B cell (primary cell): ENCODE results near the gene OR5AU1. TPM values are rescaled to one million over a fixed set of nuclear protein-coding genes. Genes with fewer than 3 reads are reported as not detected.

Source experiments
- ATAC-seq: fragments of 200-7000 bp; cut with Tn5 transposase; one replicate; pipeline ENCODE4 v1.10.0; 2021; ENCODE audit warnings: low read depth, mild to moderate bottlenecking, moderate number of reproducible peaks, moderate library complexity
- CTCF ChIA-PET: fragments of 350-600 bp; sonication (Branson Sonifier 250); formaldehyde crosslinking; loops from one replicate; lab custom pipeline; 2021; ENCODE audit warnings: antibody characterized with exemption, inconsistent platforms; lab: Charles Lee
- POLR2A ChIA-PET: fragments of 350-600 bp; sonication (Branson Sonifier 250); formaldehyde crosslinking; loops from one replicate; lab custom pipeline; 2021; ENCODE audit warnings: antibody characterized with exemption; lab: Charles Lee
- DNase-seq: peaks from one replicate; pipeline ENCODE4 v3.0.0; 2013
- H2AFZ ChIP-seq: 2 replicates; pipeline ENCODE4 v1.6.1; 2012; ENCODE audit warnings: mild to moderate bottlenecking, low read depth, low read length; ENCODE audit not compliant: insufficient read depth, poor library complexity, severe bottlenecking
- H3K27ac ChIP-seq, 2 donors: 1 replicate in 1 of 2; 2 replicates in 1 of 2; pipeline ENCODE4 v1.5.1; 2012 to 2013; ENCODE audit warnings: low read length in 2 of 2, mild to moderate bottlenecking in 2 of 2, moderate library complexity in 1 of 2
- H3K27me3 ChIP-seq, 4 experiments: fragments of 200-600 bp in 1 of 4; sonication (generic) in 1 of 4; replicated peaks in 1 of 4; 1 replicate in 2 of 4; 2 replicates in 2 of 4; pipeline versions ENCODE4 v1.6.1 to v1.7.0; 2013 to 2016; ENCODE audit warnings: low read length in 3 of 4, mild to moderate bottlenecking in 2 of 4, mixed read lengths in 1 of 4, moderate library complexity in 1 of 4; ENCODE audit not compliant: insufficient read depth in 4 of 4, control insufficient read depth in 3 of 4; ENCODE audit errors: control extremely low read depth in 1 of 4
- H3K36me3 ChIP-seq, 2 experiments: replicated peaks in 1 of 2; 1 replicate in 1 of 2; 2 replicates in 1 of 2; pipeline versions ENCODE4 v1.6.1 to v1.7.1; 2013; ENCODE audit warnings: low read length in 1 of 2; ENCODE audit not compliant: insufficient read depth in 2 of 2, control insufficient read depth in 1 of 2; ENCODE audit errors: control extremely low read depth in 1 of 2, extremely low read depth in 1 of 2
- H3K4me1 ChIP-seq, 2 donors: fragments of 200-600 bp in 1 of 2; sonication (generic) in 1 of 2; 1 replicate in 1 of 2; 2 replicates in 1 of 2; pipeline versions ENCODE4 v1.5.1 to v1.6.1; 2013 to 2017; ENCODE audit warnings: low read length in 2 of 2; ENCODE audit not compliant: control insufficient read depth in 2 of 2, insufficient read depth in 2 of 2
- H3K4me2 ChIP-seq: replicated peaks from 2 replicates; pipeline ENCODE3; 2012; ENCODE audit warnings: mild to moderate bottlenecking, low read depth, low read length; ENCODE audit not compliant: poor library complexity, severe bottlenecking
- H3K4me3 ChIP-seq, 5 experiments: fragments of 200-600 bp in 1 of 5; sonication (generic) in 1 of 5; 1 replicate in 3 of 5; 2 replicates in 2 of 5; pipeline versions ENCODE4 v1.5.1 to v1.7.0; 2011 to 2016; ENCODE audit warnings: low read length in 4 of 5, mild to moderate bottlenecking in 4 of 5, low read depth in 2 of 5, control low read depth in 1 of 5, moderate library complexity in 1 of 5; ENCODE audit not compliant: insufficient read depth in 1 of 5; ENCODE audit errors: control extremely low read depth in 1 of 5, extremely low read depth in 1 of 5
- H3K79me2 ChIP-seq: fragments of 200-600 bp; sonication (generic); one replicate; pipeline ENCODE4 v1.6.0; 2016; ENCODE audit warnings: low read length; ENCODE audit not compliant: control insufficient read depth, insufficient read depth
- H3K9ac ChIP-seq: fragments of 200-600 bp; sonication (generic); 2 replicates; pipeline ENCODE4 v1.6.1; 2017; ENCODE audit warnings: mild to moderate bottlenecking, low read length, moderate library complexity
- H3K9me3 ChIP-seq, 3 donors: one replicate each; pipeline versions ENCODE4 v1.6.1 to v1.7.1; 2013; ENCODE audit warnings: low read length in 2 of 3; ENCODE audit not compliant: control insufficient read depth in 2 of 3, insufficient read depth in 1 of 3; ENCODE audit errors: control extremely low read depth in 1 of 3
- H4K20me1 ChIP-seq: 2 replicates; pipeline ENCODE4 v1.6.0; 2012; ENCODE audit warnings: mild to moderate bottlenecking, low read length; ENCODE audit not compliant: insufficient read depth, control insufficient read depth, poor library complexity, severe bottlenecking
- H3K27ac Mint-ChIP-seq: one replicate; pipeline ENCODE4 v1.8.0; 2021; ENCODE audit warnings: mixed read lengths
- H3K27me3 Mint-ChIP-seq: one replicate; pipeline ENCODE4 v1.8.0; 2021; ENCODE audit warnings: mixed read lengths
- H3K4me1 Mint-ChIP-seq: one replicate; pipeline ENCODE4 v1.8.0; 2021; ENCODE audit warnings: mixed read lengths
- H3K4me3 Mint-ChIP-seq: one replicate; pipeline ENCODE4 v1.8.0; 2021; ENCODE audit warnings: mixed read lengths
- H3K9me3 Mint-ChIP-seq: one replicate; pipeline ENCODE4 v1.8.0; 2022; ENCODE audit warnings: mixed read lengths; ENCODE audit not compliant: insufficient read depth
- EZH2 ChIP-seq: IDR thresholded peaks from 2 replicates; pipeline ENCODE4 v1.6.1; 2012; ENCODE audit warnings: borderline replicate concordance, low read depth, mild to moderate bottlenecking, moderate library complexity, low read length; ENCODE audit not compliant: insufficient read depth, poor library complexity, severe bottlenecking
- WGBS: methylation state at CpG from one replicate; pipeline ENCODE4 v1.1.5; 2013; ENCODE audit warnings: missing lambda C conversion rate; ENCODE audit not compliant: insufficient coverage; 5-methylcytosine and 5-hydroxymethylcytosine counted together
- intact Hi-C: fragments of 100-400 bp; cut with micrococcal nuclease; formaldehyde crosslinking; loops from one replicate; pipeline ENCODE4 v1.10.0; 2022
- polyA plus RNA-seq: library from polyadenylated mRNA; depleted of rRNA; stranded (reverse); fragments of >200 nt; gene quantifications from 2 replicates; pipeline ENCODE4 v1.2.3, GENCODE V29; 2012
- total RNA-seq, 2 donors: library from RNA; stranded (reverse); fragments of 120-200 nt in 1 of 2; gene quantifications; 1 replicate in 1 of 2; 2 replicates in 1 of 2; pipeline versions ENCODE4 v1.2.3 to v1.2.4, GENCODE V29; 2013 to 2022
- TF ChIP-seq, protein P1 (sequence below): fragments of 200-600 bp; IDR thresholded peaks from one replicate; pipeline ENCODE4 v1.8.0; 2022; ENCODE audit warnings: antibody characterized with exemption, mild to moderate bottlenecking

Gene OR5AU1
- total and polyA plus RNA-seq, 2 donors (not counting 1 experiment from before 2014, with no cell fraction given): not detected

DNA sequence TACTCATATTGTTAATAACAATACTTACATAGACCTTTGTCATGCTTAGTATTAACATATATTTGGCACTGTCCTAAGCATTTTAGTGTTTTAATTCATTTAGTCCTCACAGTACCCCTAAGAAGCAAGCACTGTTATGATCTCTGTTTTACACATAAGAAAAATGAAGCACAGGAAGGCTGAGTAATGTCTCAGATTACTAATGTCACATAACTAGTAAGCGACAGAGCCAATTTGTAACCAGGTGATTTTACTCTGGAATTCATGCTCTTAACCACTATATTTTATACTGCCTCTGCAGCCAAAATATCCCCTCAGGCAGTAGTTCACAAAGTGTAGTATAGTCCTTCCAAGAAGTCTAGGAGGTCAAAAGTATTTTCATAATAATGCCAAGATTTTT lies 34.7 kb downstream of the OR5AU1 start:
- Histone ChIP-seq H3K27me3 (peaks cover 0 to 13% (median 7%) of the 10 kb centered on the region in 4 experiments), H3K36me3 (no peaks in the 10 kb centered on the region), H4K20me1 (no peaks in the 10 kb centered on the region), H2AFZ (no peak overlapping the region), H3K9ac (no peak overlapping the region), H3K27ac (no peak overlapping the region), H3K79me2 (no peaks in the 10 kb centered on the region), H3K4me3 (no peak overlapping the region), H3K4me1 (no peaks in the 10 kb centered on the region), H3K4me2 (no peak overlapping the region), H3K9me3 (peaks cover 3 to 8% (median 8%) of the 10 kb centered on the region in 3 donors)
- ATAC-seq: no peak
- WGBS: no CpG with 5 or more reads among the region's 1 CpG
- H3K4me3 Mint-ChIP-seq: no peak overlapping the region
- H3K9me3 Mint-ChIP-seq: peaks cover 4% of the 10 kb centered on the region
- no peaks in the 10 kb centered on the region for H3K4me1 Mint-ChIP-seq
- TF ChIP-seq EZH2: no peak
- TF ChIP-seq, protein P1, sequence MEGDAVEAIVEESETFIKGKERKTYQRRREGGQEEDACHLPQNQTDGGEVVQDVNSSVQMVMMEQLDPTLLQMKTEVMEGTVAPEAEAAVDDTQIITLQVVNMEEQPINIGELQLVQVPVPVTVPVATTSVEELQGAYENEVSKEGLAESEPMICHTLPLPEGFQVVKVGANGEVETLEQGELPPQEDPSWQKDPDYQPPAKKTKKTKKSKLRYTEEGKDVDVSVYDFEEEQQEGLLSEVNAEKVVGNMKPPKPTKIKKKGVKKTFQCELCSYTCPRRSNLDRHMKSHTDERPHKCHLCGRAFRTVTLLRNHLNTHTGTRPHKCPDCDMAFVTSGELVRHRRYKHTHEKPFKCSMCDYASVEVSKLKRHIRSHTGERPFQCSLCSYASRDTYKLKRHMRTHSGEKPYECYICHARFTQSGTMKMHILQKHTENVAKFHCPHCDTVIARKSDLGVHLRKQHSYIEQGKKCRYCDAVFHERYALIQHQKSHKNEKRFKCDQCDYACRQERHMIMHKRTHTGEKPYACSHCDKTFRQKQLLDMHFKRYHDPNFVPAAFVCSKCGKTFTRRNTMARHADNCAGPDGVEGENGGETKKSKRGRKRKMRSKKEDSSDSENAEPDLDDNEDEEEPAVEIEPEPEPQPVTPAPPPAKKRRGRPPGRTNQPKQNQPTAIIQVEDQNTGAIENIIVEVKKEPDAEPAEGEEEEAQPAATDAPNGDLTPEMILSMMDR: no peak
- H3K27ac Mint-ChIP-seq: no peak overlapping the region
- no peak for DNase-seq
- H3K27me3 Mint-ChIP-seq: peaks cover 48% of the 10 kb centered on the region
- ChIA-PET POLR2A (no interaction called here), CTCF (no interaction called here)
- intact Hi-C loops: no loop called here

DNA sequence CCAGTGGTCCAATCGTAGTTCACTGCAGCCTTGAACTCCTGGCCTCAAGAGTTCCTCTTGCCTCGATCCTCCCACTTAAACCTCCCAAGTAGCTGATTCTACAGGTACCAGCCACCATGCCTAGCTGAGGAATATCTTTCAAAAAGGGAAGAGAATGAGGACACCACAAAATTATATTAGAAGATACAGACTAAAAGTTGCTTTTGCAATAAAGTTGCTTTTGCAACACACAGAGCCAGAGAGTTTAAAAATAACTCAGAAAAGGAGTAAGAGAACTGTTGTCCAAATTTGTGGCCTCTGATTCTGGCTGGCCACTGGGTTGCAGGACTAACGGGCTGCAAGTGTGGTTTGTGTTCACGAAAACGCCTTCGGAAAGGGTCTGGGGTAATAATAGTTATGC lies 35.2 kb downstream of the OR5AU1 start:
- POLR2A ChIA-PET: no interaction called here

More for the DNA sequence above, 35.2 kb downstream of the OR5AU1 start:
- H3K27me3 ChIP-seq: peaks cover 0 to 13% (median 6%) of the 10 kb centered on the region in 4 experiments
- H3K9ac ChIP-seq: no peak overlapping the region
- 88% methylated on average over 1 of the region's 6 CpGs for WGBS
- no peaks in the 10 kb centered on the region for H3K79me2 ChIP-seq
- CTCF ChIA-PET: no interaction called here
- no peak overlapping the region for H3K4me2 ChIP-seq
- H3K4me3 ChIP-seq: no peak overlapping the region
- Mint-ChIP-seq H3K9me3 (peaks cover 4% of the 10 kb centered on the region), H3K4me1 (no peaks in the 10 kb centered on the region), H3K27me3 (peaks cover 43% of the 10 kb centered on the region), H3K27ac (no peak overlapping the region), H3K4me3 (no peak overlapping the region)
- intact Hi-C loops: no loop called here
- TF ChIP-seq EZH2: no peak
- TF ChIP-seq, protein P1: no peak
- no peak for ATAC-seq
- H3K4me1 ChIP-seq: no peaks in the 10 kb centered on the region
- no peak for DNase-seq
- no peak overlapping the region for H2AFZ ChIP-seq
- no peaks in the 10 kb centered on the region for H4K20me1 ChIP-seq
- no peaks in the 10 kb centered on the region for H3K36me3 ChIP-seq
- no peak overlapping the region for H3K27ac ChIP-seq
- H3K9me3 ChIP-seq: peaks cover 3 to 8% (median 4%) of the 10 kb centered on the region in 3 donors
